Kasumi-1 (cell line): ENCODE measurements around the gene ALDH3B2.
A peak's percentile ranks its signal among the peaks of the same experiment; 100 is the strongest.
"Not testable (repeated sequence)": the region's sequence is repeated elsewhere in the genome, so short reads cannot be mapped to it uniquely, and the experiment has no call there.

Experiments used
- DNase-seq, 2 experiments: peaks; one replicate each; lab custom pipeline; 2025; lab: John Stamatoyannopoulos, UW

ALDH3B2 gene

GRCh38 chr11:67642173-67643120, 32.0 kb downstream of the ALDH3B2 start:
- DNase-seq, result no peak

GRCh38 chr11:67641338-67642172, 32.9 kb downstream of the ALDH3B2 start:
- no peak for DNase-seq

GRCh38 chr11:67640758-67641337, 33.6 kb downstream of the ALDH3B2 start:
- DNase-seq, result no peak

GRCh38 chr11:67640021-67640757, 34.2 kb downstream of the ALDH3B2 start:
- DNase-seq, result peak; percentile 75 to 78

- no peak for DNase-seq
Measured at GRCh38 chr11:67639438-67639859, 35.0 kb downstream of the ALDH3B2 start, which contains the start of gene TBX10. Gene TBX10, minus strand, starts transcription at chr11:67639763. Its CDS starts 291 bp downstream, at chr11:67639472.

GRCh38 chr11:67638535-67639437, 35.6 kb downstream of the ALDH3B2 start:
- no peak for DNase-seq

GRCh38 chr11:67637441-67637840, 37.0 kb downstream of the ALDH3B2 start:
- not testable (repeated sequence) for DNase-seq

- DNase-seq, result no peak
Measured at GRCh38 chr11:67636962-67637361, 37.5 kb downstream of the ALDH3B2 start.

GRCh38 chr11:67635231-67635521, 39.2 kb downstream of the ALDH3B2 start:
- no peak for DNase-seq

GRCh38 chr11:67634366-67635230, 39.8 kb downstream of the ALDH3B2 start:
- no peak for DNase-seq

- DNase-seq, result no peak
Measured at GRCh38 chr11:67633758-67634365, 40.6 kb downstream of the ALDH3B2 start.

- no peak for DNase-seq
Measured at GRCh38 chr11:67632982-67633755, 41.3 kb downstream of the ALDH3B2 start.

- no peak for DNase-seq
Measured at GRCh38 chr11:67632175-67632981, 42.0 kb downstream of the ALDH3B2 start.

- no peak for DNase-seq
Measured at GRCh38 chr11:67631853-67632174, 42.6 kb downstream of the ALDH3B2 start.

GRCh38 chr11:67631411-67631810, 43.0 kb downstream of the ALDH3B2 start:
- no peak for DNase-seq

GRCh38 chr11:67630943-67631331, 43.5 kb downstream of the ALDH3B2 start:
- no peak for DNase-seq

GRCh38 chr11:67630228-67630942, 44.0 kb downstream of the ALDH3B2 start:
- peak; percentile 95 for DNase-seq
